GM18870 (cell line): ENCODE results near the gene FAM53B.

Source experiments
- ATAC-seq: cut with Tn5 transposase; IDR thresholded peaks from one replicate; pipeline ENCODE4 v1.9.1; 2021; ENCODE audit warnings: moderate library complexity; ENCODE audit not compliant: unreplicated experiment

The FAM53B gene

DNA sequence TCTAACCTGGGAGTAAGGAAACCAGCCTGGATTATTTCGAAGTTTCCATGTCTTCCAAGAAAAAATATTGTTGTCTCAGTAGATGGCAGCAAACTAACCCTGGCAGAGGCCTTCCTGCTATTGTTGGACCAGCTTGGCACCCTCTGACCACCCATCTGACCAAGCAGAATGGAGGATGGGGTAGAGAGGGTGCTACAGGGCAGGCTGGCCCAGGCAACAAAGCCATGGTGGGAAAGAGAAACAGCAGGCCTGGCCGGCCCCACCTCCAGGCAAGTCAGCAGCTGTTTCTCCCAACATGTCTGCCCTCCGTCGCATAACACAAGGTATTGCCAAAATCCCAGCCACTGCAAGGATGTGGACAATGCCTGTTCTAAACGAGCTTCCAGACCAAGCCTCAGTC is 95.0 kb downstream of the FAM53B start:
- no peak for ATAC-seq

- no peak for ATAC-seq
Measured at GRCh38 chr10:124648738-124649137, 95.4 kb downstream of the FAM53B start.

DNA sequence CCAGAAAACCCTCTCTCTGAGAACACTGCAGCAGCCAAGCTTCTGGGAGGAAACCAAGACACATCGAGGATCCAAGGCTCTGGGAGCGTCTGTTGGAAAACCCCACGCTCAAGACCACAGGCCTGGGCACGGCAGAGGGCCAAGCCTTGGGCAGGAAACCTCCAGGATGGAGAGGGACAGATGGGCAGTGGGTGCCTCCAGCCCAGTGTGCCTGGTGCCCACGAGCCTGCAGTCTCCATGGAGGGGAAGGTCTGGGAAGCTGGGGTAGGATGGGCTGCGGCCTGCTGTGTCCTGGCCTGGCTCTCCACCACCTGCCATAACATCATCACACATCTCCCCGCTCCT is 96.1 kb downstream of the FAM53B start:
- no peak for ATAC-seq

DNA sequence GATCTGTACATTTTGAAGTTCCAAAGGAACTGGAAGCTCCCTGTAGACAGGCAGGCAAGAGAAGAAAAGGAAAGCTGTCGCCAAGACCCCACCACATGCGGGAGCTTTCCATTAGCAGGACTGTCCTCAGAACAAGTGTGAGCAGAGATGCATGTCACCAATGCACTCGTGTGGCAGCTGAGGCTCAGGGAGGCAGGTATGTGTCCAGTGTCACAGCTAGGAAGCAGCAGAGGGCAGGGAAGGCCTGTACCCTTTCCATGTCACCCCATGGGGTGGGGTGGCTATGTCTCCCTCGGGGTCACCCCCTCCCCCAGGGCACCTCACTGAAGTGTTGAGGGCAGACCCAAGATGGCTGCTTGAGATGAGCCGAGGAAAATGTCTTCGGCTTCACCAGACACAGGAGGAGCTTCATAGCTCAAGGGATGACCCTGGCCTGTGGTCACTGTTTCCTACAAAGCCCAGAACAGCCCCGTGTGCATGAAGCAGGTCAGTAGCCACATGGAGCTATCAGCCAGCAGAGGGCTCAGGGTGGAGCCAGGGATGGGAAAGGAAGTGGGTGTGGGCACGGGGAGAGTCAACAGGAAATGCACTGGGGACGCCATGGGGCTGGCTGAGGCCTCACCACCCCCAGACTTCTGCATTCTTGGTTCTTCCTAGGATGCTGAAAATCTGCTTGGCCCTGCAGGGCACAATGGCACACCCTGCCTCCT is 96.6 kb downstream of the FAM53B start:
- ATAC-seq, result peak; percentile 73

- no peak for ATAC-seq
Measured at GRCh38 chr10:124646483-124647352, 97.5 kb downstream of the FAM53B start.

DNA sequence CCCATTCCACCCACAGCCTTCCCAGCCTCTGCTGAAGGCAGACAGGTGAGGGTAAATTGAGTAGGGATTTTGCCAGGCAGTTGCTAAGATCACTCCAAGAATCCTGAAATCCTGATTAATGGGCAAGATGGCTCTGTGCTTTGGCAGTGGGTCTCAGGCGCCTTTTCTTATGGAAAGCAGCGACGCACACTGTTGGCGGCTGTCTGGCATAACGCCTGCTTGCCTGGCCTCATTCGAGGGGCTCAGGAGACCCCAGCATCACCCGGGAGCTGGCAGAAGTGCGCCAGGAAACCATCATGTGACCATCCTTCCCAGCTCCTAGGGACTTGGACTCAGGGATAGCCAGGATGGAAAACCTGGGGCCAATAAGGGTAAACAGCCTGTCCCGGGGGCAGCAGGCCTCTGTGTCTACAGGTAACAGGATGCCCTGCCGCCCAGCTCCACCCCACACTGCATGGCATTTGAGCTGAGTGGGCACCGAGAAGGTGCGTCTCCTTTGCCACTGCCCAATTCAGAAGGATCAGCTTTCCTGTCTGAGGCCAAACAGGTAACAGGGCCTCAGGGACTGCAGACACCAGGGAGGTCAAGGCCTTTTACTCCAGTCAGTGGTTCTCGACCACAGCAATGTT is 98.6 kb downstream of the FAM53B start:
- ATAC-seq, result no peak

DNA sequence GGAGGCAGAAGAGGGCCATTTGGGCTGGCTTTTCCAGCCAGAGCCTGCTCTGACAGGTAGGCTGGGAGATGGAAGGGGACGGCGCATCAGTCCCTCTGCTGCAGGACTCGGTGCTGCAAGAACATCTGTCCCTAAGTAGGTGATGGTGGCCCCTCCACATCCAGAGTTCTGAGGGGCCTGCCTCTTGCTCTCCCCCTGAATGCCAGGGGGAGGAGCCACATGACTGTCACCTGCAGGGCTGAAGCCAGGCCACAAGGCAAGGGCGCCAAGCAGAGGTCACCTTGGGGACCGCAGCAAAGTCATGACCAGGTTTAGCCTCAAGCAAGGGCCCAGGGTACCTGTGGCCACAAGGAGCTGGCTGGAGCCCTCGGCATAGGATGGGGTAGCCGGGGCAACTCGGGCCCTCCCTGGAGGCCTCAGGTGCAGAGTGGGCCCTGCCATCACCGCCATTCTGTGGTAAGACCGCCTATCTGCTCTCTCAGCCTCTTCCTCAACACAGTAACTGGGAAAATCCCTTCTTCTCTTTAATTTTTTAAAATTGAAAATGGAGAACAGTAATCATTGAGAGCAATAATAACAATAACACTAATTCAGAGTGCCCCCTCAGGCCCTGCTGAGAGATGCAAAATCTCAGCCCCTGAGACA is 99.3 kb downstream of the FAM53B start:
- no peak for ATAC-seq

DNA sequence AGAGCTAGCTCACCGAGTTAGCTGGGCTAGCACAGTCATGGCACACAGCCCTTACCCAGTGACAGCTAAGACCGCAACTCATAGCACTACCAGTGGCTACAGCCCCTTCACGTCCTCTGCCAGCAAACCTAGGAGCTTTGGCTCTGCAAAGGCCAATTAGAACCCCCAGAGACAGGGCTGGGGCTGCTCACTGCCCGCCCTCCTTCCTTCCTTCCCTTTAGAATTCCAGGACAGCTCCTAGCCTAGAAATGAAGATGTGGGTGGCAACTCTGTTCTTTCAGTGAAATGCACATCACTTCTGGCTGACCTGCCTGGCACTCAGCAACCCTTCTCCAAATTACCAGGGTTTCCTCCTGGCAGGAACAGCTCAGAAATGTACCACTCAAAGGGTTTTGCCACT is 99.9 kb downstream of the FAM53B start:
- ATAC-seq, result no peak

DNA sequence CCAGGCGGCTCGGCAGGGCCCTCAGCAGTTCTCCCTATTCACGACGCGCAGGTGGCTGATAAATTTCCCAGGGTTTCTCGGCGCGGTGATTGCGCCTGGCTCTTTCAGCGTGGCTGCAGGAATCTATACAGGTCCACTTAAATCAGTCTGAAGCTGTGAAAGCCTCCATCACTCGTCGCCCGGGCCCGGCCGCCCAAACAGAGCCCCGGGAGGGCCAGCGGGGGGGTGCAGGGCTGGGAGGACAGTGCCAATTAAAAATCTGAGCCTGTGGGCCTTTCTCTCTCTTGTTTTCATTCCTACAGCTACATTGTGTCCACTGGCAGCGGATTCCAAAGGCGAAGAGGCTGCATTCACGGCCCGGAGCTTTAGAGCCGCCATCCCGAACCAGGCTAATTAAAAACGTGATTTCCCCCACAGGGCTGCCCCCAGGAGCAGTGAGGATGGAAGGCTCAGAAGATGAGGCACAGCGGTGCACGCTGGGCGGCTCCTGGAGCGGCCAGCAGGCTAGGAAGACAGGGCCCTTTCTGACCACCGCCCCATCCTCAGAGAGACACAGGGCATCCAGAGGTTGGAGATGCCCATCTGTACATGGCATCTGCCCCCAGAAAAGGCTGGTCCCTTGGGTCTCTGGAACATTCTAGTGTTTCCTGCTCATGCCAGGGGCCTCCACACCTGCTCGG is 100.7 kb downstream of the FAM53B start:
- no peak for ATAC-seq

- ATAC-seq, result no peak
Measured at GRCh38 chr10:124642088-124642710, 102.0 kb downstream of the FAM53B start.

- ATAC-seq, result peak; percentile 58
Measured at GRCh38 chr10:124641282-124642087, 102.7 kb downstream of the FAM53B start.

- peak; percentile 56 for ATAC-seq
Measured at GRCh38 chr10:124640538-124641231, 103.5 kb downstream of the FAM53B start.

- no peak for ATAC-seq
Measured at GRCh38 chr10:124640056-124640455, 104.1 kb downstream of the FAM53B start.

DNA sequence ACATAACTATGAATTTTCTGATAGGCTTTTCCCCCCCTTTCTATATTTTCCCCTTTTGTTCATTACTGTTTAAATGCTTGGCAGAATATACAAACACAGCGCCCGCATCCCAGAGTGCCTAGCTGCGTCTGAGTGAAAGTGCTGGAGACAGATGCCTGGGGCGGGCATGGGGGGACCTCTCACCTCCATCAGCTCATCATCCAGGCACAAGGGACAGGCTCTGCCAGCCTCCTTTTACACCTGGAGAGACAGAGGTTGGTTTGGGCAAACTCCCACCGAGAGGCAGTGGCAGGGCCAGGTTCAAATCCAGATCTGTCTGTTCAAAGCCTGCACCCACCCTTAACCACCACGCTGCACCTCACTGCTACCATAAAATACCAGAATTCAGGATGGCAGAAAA is 104.5 kb downstream of the FAM53B start:
- no peak for ATAC-seq

- ATAC-seq, result no peak
Measured at GRCh38 chr10:124639206-124639605, 105.0 kb downstream of the FAM53B start.

DNA sequence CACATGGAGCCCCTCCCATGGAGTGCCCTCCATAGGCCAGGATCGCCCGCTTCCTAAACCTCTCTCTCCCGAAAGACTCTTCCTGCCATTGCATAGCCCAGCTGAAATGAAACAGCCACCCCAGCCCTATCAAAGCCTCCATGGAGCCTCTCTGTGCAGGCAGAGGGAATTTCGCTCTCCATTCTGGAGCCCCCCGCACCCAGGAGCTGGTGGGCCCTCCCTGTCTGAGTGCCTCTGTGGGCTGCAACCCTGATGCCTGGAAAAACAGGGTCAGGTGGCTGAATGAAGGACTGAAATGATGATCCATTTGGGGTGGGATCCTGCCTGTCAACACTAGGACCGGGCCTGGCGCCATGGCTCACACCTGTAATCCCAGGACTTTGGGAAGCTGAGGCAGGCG is 106.4 kb downstream of the FAM53B start:
- ATAC-seq, result no peak

- ATAC-seq, result no peak
Measured at GRCh38 chr10:124637091-124637700, 107.0 kb downstream of the FAM53B start.

DNA sequence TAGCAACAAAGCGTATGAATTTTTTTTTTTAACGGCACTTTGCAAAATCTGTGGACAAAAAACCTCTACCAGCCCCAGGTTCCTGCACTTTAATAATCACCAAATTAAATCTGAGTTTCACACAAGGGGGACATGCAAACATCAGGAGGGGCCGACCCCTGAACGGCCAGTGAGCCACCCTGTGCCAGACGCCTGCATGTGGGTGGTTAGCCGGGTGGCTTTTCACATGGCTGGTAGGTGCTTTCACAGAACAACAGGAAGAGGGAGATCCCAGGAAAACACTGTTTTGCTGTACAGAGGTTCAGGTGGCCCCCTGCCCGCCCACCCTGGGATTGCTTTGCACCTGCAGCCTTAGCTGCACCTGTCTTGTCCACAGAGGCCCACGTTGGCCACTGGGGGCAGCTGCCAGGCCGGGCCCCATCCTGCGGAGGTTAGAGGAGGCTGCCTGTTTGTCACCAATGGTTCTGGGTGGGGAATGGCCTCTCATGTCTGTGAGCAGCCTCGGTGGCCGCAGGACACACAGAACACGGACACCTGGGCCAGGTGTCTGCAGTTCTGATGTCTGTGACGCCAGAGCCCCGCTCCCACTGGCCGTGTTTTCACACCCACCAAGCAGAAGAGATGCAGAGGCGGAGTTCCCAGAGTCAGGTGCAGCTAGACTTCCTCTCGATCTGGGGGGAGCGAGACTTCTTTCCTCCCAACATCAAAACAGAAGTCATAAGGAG is 107.7 kb downstream of the FAM53B start:
- no peak for ATAC-seq
